ENCODE data around the gene CELF2.

CELF2 gene

DNA sequence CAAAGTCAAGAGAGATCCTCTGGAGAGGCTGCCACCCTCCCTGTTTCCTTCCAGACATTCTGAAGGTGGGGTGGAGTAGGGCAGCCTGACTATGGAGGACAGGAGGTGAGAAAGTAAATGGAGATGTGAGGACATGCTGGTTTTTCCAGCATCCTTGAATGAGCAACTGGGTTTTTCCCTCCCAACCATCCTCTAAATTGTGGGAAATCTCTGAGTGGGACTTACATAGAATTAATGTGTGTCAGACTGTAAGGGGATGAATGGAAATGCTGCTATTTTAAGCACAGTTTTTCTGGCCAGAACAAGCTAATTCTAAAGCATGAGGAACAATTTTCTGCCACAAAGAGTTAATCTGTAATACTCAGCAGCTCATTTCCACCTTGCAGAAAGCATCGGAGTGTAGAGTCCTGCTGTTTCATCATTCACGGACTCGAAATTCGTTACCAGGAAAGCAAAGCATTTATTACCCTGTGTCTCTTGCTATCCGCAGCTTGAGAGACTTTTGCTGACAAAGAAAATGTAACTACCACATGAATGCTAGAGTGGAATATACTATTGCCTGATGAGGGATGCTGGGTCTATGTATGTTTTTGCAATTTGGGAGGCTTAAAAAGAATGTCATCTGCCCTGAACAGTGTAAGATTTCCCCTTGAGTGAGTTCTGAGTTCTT, 213.0 kb downstream of the CELF2 start:
- DNase-seq, result no peak

DNA sequence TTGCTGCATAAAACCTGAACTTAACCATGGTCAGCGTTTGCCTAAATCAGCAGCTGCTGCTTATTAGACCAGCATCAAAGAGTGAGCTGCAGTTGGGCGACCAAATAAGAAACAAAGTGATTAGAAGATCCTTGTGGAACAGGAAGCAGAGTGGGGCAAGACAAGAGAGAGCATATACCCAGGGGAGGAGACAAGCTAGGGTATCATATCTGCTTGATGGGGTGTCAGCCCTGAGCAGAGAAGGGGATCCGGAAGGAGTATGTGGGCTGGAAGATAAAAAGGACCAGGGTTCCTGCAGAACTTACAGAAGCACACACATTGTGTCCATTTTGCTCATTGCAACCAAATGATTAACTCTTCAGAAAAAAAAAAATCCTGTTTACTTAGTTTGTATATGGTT, 213.6 kb downstream of the CELF2 start:
- DNase-seq, result no peak

DNA sequence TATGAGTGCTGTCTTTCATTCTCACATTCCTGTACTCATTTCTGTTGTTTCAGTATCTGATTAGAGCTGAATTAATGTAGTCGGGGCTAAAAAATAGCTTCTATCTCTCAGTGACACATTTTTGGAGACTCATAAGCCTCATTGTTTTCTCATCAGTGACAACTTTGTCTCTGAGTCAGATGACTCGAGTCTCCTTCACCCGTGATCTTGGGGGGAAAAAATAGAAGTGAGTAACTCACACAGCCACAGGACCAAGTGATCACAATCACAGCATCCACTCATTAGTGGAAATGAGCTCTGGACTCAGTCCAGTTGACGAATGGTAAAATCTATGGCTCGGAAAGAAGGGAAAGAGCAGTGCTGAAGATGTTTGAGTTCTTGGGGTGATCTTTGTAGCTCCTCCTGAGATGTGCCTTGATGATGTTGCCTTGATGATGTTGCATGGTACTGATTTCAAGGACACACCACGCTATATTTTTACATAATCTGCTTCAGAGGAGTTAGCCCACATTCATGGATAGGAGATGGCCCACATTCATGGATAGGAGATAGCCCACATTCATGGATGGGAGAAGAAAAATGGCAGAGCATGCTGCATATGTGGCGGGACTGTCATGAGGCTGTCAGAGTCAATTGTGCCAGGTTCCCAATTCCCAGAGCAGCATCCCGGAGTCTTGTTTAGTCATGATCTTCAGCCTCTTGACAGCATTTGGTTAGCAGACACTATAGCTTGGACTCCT, 214.7 kb downstream of the CELF2 start:
- no peak for DNase-seq

DNA sequence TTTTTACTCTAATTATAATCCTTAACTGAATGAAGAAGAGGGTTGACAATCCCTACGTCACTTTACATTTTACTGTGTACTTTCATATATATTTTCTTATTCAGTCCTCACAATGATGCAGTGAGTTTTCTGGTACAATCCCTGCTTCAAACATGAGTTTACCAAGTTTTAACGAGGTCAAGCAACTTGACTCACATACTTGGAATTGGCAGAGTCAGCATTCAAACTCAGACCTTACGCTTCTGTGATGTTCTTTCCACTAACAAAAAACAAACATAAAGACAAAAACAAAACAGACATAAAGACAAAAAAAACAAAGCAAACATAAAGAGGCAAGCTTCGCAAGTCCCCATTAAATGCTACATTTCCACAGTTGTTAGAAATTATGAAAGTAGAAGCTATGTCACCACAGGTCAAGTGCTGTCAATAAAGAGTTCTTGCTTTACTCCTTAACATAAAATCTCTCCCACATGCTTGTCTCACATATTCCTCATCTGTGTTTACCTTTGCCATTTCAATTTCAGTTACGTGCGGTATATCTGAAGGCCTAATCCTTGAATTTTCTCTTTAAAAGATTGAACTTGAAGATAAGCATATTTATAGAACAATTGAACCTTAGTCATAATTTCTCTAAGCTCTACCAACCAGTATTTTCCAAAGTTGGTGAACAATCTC, 217.3 kb downstream of the CELF2 start:
- DNase-seq, result no peak

DNA sequence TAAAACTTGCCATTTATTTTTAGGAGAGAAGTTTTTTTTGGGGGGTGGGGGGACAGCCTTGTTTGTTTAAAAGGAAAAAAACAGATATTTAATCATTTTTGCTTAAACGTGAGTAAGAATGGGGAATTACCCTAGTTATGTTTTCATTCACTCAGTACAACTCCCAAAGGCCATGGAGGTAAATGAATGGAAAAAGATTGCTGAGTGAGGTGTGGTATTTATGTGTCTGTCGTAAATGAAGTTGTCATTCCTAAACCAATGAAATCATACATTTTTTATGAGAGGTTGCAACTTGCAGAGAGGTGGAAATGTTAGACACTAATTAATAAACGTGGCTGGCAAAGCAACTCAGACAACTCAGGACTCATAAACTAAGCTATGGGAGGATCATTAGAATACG, 218.1 kb downstream of the CELF2 start:
- DNase-seq, result no peak

DNA sequence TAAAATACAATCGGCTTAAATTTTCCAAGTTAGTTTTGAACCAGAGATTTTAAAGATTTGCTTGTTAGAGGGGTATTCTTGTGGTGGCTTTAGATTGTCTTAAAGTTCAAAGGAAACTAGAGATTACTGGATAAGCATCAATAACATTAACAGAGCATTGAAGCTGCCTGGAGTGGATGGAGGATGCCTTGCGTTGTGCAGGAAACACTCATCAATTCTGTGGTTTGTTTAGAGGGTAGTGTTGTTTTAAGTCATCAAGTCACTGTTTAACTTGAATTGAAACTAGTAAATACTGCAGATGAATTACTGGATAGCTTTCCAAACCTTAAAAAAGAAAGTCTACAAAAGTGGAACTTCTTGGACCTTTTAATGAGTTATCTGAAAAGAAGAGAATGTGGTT, 218.6 kb downstream of the CELF2 start:
- no peak for DNase-seq

DNA sequence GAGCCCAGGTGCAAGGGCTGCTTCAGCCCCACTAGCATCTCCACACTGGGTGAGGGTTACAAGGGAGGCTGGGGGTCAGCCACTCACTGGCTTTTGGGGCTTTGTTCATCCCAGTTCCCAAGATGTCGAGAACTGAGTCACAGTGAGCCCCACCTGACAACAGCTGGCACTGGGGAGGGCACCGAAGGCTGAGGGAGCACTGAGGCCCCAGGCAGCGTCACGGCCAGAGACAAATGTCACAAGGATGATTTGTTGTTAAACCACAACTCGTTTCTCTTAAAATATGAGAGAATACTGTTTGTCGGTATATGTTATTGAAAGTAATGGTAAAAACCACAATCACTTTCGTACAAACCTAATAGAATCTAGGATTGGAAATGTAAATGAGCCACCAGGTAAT, 219.9 kb downstream of the CELF2 start:
- DNase-seq, result no peak

DNA sequence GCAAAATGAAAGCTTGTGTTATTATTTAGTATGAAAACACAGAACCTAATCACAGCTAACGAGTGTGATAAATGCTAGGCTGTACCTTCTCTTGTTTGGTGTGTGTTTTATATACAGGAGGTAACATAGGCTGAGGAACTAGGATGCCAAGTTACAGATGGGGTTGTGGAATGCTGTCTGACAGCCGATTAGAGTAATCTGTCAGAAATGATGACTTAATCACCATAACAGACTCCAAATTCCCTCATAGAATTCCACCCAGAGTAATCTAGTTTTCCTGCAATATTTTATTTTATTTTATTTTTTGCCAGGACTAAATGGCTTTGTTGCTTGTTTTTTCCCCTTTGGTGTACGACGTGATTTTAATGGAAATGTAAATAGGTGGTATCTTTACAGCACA, 221.2 kb downstream of the CELF2 start:
- no peak for DNase-seq

DNA sequence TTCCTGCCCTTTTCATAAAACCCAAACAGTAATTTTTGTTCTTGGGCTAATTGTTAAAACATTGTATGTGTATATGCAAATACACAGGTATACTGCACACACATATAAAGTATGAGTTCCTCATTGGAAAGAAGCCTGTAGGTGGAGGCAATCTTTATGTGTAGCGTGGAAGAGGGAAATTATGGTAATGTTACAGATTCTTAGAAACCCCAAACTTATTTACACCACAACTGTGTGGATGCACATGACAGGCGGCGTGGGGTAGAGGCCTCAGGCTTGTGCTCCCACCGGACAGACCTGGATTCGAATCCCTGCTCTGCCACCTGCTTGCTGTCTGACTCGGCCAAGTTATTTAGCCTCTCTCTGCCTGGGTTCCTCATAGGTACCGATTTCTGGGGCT, 223.0 kb downstream of the CELF2 start:
- DNase-seq, result no peak

DNA sequence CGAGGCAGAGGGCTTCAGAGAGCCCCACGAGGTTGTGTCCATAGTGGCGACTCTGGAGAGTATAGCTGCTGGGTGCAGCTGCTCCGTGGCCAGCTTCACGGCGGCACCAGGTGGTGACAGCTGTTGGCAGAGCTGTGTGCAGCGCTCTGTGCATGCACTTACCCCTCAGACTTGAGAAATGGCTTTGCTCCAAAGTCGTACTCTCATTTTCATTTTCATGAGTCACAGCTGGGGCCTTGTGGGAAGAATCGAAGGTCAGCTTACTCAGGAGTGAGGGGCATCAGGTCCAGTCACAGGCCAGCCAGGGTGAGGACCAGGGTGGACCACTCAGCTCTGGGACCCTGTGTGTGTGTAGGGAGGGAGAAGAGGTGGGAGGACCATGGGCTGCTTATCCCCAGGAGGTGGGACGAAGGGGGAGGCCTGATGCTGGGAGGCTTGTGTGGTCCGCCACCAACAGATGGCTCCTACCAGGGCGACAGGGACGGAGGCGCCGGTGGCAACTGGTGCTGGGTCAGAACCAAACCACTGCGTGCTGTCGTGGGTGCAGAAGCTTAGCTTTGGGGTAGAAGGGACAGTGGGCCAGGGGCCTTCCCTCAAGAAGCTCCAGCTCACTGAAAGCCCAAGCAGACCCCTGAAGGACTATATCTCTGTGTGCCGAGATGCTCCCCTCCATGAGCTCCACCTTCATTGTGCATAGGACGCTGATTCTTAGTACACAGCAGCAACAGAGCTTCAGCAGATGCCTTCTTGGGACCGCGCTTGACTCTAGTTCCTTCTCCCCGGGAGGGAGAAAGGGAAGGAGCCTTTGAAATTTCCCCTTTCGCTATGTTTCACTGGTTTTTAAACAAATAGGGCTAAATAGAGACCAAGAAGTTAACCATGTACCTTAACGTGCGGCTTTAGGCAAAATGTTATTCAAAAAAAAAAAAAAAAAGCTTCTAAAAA, 225.0 kb downstream of the CELF2 start:
- no peak for DNase-seq

DNA sequence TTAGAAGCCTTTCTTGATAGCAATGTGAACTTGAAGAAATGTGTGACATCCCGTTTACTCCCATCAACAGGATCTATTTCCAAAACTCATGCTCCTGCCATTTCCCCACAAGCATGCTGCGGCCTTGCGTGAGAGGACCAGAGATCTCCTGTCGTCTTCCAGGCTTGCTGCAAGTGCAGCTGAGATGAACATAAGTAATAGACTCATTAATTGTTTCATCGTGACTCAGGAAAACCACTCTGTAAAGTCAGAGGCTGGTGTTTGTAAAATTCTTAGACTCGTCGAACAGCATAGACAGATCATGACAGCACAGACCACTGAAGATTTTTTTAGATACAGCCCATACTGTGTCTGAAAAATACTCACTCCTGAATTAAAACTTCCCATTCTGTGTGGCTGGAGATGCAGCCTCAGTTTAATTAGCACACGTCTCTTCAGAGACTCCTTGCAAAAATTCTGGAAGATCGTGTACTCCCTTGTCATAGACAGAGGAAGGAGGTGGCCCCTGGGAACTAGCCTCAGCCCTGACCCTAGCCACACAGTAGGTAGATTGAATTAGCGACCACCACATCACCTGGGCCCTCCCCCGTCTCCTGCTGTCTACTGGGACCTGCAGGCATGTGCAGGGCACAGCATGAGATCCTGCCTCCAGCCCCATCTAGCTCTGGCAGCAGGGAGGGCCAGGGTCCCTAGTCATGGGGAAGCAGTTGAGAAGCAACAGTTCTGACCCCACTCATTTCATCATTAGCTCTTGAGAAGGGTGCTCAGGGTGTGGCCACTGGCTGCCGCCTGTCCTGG, 226.0 kb downstream of the CELF2 start:
- no peak for DNase-seq

DNA sequence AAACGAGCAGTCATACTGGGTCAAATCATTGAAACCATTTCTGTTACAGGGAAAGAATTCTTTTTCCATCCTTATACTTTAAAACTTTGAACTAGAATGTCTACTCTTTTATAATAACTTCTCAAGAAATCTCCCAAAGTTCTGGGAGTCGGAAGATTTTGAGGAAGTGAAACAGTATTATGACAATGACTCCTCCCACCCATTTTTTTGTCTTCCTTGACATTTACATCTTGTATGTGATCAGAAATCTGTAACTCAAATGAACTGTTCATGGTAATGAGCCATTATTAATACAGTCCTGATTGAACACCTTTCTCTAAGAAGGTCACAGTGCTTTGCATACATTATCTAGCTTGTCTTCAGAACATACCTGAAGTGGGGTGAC, 227.4 kb downstream of the CELF2 start:
- DNase-seq, result no peak

DNA sequence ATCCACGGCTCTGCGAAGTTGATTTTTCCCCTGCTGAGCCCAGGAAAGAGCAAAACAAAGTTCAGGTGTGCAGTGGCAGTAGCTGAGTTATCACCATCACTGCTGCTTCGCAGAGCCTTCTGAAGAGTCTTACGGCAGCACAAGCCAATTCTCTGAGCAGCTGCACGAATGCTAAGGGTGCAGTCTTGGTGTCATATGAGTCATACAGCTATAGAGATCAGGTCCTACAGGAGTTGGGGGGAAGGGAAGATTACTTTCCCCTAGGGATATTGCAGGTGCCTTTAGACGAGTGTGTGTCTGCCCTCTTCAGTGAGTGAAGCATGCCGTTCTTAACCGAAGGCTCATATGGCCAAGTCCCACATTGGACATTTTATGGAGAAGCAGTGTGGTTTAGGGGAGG, 227.8 kb downstream of the CELF2 start:
- no peak for DNase-seq

DNA sequence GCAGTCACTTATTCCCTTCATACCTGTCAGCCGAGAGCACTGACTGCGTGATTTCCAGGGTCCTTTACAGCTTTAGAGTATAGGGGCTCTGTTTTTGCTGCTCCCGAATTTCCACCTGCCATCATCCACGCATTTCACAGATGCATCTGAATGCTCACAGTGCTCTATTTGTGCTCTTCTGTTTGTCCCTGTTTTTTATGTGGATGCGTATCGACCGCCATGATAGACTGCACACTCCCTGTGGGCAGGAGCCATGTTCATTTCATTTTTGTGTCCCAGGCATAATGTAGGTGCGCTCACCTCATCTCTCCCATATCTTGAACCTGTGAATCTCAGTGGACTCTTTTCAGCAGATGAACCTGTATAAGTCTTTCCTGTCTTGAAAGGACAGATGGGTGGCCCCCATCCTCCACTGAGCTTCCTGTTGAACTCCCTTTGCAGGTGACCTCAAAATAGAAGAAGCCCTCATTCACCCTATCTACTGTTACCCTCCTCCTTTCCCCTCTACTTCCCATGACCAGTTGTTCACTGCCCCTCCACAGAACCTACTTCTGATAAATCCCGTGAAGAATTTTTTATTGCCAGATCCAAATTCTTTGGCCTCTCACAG, 228.4 kb downstream of the CELF2 start:
- DNase-seq, result no peak

DNA sequence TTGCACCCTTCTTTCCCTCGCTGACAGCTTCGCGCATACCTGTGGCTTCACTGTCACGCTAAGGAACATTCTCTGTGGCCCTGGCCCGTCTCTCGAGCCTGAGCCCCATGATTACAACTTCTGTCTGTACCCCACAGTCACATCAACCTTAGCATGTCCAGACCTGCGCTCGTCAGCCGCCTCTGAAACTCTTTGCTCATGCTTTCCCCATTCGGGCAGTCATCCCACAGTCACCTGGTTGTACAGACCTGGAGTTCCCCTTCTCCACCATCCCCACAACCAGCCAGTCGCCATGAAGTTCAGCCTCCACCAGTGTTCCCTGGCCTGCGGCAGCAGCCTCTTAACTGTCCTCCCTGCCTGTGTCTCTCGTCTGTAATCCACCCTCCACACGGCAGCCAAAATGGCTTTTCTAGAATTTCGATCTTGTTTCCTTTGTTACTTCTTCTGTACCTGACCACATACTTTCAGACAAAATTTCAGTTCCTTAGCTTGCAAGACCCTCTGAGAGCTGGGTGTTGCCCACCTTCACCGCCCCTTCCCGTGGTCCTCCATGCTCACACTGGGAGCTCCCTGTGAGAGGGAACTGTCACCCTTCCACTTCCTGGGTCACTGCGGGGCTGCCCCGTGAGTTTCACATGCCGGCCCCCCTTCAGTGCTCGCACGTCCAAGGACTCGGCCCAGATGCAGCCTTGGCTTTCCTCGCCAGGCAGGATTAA, 229.2 kb downstream of the CELF2 start:
- DNase-seq, result no peak

DNA sequence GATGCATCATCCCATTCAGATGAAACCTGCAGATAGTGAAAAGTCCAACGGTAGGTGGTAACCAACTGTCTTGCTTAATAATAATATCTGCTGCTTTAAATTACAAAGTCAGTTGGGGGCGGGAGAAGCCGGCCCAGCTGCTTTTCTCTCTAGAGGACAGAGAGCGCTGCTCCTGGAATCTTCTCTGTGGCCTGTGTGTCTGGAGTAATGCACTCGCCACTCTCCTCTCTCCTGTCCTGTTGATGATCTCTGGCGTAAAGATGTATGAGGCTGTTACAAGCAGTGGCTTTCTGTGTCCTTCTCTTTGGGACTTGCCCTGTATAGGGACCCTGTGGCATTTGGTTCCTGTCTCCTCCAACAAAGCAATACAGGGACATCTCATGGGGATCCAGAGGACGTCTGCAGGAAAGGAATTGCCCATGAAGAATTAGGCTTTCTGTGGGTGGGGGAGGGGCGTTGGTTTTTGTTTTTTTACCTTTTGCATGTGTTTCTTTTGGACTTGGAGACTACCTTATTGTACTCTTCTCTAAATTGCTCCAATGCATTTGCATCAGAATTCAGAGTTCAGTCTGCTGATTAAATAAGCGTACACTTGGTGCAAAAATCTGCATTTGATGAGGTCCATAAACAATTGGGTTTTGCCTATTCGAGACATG, 231.6 kb downstream of the CELF2 start:
- DNase-seq, result no peak

DNA sequence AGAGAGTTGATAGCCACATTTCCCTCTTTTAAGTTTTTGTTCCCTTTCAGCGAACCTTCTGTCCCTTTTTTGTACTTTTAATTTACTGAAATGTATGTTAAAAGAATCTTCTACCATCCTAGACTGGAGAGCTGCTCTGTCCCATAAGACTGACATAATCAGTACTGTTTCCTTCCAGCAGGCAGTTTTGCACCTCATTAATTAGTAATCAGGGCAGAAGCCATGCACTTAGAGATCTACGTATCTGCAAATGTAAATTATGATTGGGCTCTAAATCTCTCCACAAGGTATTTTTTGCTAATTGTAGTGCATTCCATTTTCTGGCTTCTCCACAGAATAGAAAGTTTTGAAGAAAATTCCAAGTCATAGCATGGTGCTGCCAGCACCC, 232.1 kb downstream of the CELF2 start:
- DNase-seq, result no peak

DNA sequence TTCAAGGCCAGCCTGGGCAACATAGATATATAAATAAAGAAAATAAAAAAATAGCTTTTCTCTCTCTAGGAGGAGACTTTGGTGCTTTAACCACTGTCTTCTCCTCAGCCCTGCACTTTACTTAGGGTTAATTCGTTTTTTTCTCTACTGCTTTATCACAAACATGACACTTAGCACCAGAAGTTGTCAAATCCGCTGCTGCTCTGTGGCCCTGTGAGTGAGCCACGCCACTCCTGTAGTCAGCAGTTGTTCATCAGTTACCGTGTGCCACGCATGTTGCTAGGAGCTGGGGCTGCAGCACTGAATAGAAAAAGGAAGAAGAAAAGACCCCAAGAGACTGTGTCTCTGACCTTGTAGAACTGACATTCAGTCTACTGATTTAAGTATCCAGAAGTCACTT, 232.6 kb downstream of the CELF2 start:
- no peak for DNase-seq

DNA sequence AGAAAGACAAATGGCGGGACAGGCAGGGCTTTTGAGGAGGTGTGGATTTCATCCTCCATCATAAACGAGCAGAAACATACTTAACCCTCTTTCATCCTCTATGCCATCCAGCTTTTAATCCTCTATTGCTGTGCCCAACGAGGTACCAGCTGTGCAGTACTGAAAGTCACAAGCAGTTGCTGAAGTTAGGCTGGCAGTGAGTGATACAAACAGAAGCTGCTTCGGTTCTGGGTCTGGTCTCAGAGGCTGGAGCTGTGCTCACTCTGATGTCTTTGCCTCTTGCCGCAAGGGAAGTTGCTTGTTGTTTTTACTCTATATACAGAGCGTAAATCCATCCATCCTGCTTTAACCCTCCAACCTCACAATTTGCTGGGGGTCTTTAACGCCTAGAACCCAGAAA, 235.2 kb downstream of the CELF2 start:
- no peak for DNase-seq

DNA sequence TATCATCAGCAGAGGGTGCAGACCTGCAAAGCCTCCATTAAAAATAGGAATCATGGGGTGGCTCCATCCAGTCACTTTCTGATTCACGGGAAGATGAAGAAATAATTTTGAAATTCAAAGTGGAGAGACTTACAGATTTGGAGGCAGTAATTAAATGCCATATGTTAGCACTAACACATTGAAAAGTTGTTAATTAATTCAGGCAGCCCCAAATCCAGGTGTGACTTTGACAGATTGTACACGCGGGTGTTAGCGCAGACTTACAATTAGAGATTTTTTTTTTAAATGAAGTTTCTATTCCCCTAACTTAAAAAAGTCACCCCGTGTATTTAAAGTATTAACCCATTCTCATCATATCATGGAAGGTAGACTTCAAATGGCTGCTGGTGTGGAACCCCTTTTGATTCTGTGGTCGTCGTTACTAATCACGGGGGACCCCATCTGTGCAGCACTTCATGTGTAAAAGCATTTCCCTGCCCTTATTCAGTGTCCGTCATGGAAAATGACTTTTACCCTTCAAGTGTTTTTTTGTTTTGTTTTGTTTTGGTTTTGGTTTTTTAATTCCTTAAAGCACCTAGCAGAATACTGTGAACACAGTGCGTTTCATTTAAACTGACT, 235.8 kb downstream of the CELF2 start:
- no peak for DNase-seq
